ENCODE results near the gene TENM4.

The TENM4 gene

DNA sequence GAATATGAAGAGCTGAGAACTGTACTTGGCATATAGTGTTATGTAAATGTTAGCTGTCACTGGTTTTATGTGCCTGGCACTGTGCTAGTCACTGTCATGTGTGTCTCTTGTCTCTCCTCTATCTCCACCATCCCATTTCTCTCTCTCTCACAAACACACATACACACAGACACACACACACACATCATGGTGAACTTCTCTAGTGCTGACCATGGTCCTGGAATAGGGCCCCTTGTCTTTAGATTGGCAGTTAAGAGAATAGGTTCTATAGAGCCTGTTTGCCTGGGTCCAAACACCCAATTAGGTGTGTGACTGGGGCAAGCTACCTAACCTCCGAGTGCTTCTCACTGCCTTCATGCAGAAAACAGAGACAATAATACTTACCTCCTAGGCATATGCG lies 756.5 kb downstream of the TENM4 start:
- no peak for DNase-seq (ENCODE audit: low read depth in 1 of 2, low spot score in 1 of 2)

DNA sequence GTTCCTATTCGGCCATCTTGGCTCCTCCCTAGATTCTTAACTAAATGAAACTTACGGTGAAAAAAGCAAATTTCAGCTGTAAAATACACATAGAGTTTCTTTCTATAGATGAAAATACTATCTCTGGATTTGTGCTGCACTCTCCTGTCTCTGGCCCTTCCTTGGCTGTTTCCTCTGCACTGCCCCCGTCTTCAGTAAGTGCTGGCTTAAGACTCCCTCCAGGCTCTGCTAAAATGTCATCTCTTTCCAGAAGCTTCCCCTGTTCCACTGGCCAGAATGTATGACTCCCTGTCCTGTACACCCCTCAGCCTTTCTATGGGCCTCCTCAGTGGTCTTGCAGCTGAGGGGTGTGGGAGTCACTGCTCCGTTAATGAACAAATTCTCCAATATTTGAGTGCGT lies 757.1 kb downstream of the TENM4 start:
- DNase-seq (ENCODE audit: low read depth in 1 of 2, low spot score in 1 of 2) = no peak

DNA sequence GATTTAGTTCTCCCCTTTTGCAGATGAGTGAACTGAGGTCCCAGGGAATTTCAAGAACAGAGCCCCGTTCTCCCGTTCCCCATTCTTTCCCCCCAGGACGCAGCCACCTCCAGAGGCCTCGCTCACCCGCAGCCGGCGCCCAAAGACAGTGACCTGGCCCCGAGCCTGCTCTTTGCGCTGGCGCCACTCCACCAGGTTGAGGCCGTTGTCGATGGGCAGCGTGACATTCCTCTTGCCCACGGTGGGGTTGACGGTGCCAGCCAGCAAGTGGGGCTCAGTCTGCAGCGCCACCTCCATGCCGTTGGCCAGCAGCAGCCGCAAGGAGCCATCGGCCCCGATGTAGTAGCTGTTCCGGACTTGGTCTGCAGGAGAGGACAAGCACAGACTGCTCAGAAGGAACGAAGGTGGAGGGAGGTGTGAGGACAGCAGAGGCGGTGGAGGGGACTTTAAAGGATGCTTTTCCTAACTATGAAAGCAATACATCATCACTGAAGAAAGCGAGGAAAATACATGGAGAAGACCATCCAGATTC lies 764.7 kb downstream of the TENM4 start:
- no peak for DNase-seq (ENCODE audit: low read depth in 1 of 2, low spot score in 1 of 2)

DNA sequence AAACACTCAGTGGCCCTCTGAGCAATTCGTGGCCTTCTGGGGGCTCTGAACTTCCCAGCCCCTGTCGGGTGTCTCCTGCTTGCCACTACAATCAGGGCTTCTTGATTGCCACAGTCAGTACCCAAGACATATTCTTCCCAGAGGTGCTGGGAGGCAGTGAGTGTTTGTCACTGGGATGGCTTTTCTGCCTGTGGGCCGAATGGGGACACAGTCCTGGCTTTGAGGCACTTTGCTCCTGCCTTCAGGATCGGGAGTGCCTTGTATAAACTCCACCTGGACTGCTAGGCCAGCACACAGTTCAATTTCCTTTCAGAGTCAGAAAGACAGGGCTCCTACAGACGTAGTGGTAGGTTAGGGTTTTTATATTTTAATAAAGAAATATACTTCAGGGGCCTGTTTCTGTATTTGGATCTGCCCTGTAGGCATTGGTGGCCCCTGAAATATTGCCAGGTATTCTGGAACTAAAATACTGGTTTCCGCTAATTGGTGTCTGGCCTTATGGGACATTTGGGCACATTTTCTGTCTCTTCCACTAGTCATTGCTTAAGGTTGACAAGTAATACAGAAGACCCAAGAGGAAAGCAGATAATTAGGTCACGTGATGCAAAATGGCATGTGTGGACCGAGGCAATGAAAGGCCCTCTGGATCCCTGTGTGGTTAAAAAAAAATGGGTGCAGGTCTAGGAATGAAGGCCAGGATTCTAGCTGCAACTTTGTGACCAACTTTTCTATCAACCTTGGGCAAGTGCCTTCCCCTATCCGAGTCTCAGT lies 767.8 kb downstream of the TENM4 start:
- no peak for DNase-seq (ENCODE audit: low read depth in 1 of 2, low spot score in 1 of 2)

DNA sequence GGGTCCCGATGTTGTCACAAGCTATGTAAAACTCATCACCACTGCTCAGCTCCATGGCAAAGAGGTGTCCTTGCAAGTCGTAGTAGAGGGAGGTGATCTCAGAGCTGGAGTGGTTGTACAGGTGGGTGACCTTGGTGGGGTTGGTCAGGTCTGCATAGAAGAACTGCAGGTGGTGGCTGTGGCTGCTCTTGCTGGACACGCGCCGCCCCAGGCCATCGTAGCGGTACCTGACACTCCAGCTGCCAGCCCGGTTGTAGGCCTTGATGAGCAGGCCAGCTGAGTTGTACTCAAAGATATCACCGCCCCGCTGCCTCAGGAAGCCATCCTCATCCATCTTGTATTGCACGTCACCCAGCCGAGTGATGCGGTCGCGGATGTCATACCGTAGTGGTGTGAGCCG lies 771.6 kb downstream of the TENM4 start:
- DNase-seq (ENCODE audit: low read depth in 1 of 2, low spot score in 1 of 2) = no peak

DNA sequence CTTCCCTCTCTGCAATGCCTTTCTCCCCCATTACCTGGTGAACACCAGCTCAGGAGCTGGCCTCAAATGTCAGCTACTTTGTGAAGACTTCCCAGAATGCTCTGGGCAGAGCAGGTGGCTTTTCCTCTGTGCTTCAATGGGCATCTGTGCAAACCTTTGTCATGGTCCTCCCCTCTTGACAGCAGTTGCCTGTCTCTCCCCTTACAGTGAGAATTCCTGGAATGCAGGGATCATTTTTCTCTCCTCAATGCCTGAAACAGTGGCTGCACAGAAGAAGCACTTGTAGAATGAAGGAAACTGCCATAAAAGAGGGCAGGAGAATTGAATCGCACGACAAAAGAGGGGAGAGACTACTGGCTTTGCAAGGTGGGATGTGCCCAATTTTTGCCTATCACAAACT lies 773.4 kb downstream of the TENM4 start:
- no peak for DNase-seq (ENCODE audit: low read depth in 1 of 2, low spot score in 1 of 2)

DNA sequence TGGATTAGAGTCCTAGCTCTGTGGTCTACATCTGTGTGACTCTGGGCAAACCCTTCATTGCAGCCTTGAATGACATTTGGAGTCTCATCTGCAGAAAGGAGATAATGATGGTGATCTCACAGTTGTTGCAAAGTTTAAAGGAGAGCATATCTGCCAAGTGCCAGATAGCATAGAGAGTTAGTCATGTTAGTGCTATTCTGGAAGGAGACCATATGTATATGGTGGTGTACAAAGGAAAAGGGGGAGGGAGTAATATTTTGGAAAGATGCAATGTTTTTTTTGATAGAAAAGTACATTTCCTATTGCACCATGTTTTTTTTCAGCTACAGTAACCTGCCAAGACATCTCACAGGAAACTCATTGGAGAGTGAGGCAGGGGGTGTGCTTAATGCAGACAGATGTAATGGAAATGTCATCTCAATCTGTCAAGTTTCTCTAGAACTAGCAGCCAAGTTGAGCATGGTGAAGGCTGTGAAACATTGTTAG lies 774.1 kb downstream of the TENM4 start:
- no peak for DNase-seq (ENCODE audit: low read depth in 1 of 2, low spot score in 1 of 2)

DNA sequence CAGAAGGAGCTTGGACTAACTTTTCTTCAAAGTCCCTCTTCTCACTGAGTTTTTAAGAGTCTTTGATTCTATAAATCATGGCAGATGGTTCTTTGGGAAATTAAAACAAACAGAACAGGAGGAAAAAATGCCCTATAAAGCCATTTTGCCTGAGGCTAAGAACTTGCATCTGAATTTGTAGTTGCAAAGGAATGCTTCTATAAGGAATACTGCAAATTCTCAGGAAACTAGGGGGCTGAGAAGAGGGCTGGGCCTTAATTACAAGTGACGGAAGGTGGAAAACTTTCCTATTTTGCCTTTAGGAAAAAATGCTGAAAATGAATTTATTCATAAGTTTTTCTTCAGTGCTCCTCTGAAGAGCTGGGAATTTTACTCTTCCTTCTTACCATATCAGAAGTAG lies 776.2 kb downstream of the TENM4 start:
- no peak for DNase-seq (ENCODE audit: low read depth in 1 of 2, low spot score in 1 of 2)

DNA sequence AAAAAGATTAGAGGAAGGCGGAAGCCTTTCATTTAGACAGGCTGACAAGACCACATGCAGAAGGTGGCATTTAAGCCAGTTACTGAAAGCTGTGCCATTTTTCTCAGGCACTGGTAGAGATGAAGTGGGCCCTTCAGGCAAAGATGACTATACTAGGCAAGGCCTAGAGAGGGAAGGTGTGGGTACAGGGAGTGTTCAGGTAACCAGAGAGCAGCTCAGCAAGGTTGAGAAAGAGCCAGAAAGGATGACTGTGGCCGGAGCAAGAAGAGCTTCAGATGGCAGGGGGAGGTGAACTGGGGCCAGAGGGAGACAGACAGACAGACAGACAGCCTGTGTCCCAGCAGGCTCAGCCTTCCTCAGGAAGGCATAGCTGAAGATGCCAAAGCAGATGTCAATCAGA lies 778.0 kb downstream of the TENM4 start:
- no peak for DNase-seq (ENCODE audit: low read depth in 1 of 2, low spot score in 1 of 2)

DNA sequence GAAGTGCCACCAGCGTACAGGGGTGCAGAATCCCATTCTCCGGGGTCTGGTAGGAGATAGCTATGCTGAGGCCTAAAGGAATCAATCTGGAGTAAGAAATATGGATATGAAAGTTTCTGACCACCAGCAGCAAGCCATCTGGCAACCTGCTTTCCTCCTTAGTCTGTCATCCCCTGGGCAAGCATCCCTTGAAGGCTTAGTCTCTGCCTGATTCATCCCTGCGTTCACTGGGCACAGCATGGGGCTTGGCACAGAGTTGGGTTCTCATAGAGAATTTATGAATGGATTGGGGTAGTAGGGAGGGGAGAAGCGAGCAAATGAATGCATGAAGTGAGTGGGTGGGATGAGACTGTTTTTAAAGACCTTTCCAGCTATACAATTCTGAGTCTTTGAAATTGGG lies 780.4 kb downstream of the TENM4 start:
- no peak for DNase-seq (ENCODE audit: low read depth in 1 of 2, low spot score in 1 of 2)

DNA sequence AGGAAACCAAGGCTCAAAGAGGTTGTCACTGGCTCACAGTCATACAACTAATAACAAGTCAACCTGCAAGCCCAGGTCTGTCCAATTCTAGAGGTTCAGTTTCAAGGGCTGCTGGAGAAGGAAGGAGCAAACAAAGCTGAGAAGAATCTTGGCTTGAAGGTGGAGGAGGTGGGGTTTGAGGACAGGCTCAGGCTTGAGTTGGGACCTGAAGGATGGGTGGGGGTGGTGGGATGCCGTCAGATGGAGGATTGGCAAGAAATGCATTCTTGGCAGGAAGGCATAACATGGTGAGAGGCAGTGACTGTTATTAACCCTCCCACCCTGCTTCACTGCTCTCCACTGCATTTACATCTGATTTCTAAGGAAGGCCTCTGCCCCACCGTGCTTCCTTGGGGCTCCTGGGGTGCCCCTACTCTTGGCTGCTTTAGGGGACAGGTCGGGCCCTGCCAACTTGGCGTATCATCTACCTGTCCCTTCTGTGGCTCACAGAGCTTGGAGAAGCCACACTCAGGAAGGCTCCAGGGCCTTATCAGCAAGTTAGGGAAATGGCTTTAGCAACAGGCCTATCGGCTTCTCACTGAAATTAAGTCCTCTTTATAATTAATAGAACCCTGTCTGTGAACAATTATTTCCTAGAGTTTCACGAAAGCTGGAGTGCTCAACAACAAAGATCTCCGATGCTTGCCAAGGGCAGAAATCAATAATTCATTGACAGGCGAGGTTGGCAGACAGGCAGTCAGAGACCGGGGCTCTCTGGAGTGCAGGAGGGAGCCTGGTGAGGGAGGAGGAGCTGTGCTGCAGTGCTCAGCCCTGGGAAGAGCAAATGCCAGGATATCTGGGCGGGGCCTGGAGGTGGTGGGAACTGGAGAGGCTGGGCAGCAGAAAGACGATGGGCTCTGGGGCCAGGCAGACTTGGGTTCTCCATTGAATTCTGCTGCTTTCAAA lies 781.2 kb downstream of the TENM4 start:
- no peak for DNase-seq (ENCODE audit: low read depth in 1 of 2, low spot score in 1 of 2)

DNA sequence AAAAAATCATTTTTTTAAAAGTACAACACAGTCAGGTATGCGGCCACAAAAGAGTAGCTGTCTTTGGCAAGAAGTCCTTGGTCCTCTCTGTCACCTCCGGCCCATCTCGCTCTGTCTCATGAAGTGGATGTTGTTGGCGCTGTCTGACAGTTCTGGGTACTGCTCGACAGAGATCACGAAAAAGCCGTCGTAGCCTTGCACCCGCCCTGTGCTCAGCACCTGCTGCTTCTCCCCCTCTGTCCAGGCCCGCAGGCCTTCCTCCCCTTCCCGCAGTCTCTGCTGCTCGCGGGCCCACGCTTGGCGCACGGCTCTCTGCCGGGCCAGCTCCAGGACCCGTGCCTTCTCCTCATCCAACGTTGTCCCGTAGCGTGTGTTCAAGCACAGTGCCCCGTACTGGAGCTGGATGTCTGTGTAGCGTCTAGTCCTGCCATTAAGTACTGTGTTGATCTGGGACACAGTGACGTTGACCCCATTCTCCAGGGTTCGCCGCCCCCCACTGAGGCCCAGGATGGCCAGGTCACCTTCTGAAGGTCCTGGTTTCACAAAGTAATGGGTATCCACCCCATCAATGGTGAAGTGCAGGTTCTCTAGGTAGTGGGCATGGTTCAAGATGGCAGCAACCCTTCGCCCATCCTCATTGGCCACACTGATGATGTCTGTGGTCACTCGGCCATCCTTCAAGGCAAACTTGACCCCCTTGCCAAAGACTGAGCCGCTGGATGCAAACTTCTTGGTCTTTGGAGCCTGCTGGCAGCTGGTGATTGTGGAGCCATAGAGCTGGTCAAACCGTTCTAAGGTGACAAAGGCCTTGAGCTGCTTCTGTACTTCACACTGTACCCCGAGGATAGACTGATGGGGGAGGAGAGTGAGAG lies 782.6 kb downstream of the TENM4 start:
- DNase-seq (ENCODE audit: low read depth in 1 of 2, low spot score in 1 of 2) = no peak

DNA sequence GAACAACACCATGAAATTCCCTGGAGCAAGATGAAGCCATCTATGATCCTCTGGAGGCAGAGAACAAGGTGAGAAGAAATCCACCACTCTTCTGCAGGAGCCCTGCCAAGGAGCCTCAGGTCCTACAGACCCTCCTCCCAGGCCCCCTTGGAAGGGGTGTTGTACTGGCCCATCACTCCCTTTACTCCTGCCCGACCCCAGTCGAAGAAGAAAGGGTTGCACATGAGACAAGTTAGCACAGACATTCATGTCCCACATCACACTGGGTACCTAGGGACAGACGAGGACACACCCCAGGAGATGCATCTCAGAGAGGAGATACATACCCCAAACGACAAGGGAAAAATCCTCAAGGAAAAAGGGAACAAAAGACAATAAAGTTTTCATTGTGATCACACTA lies 783.4 kb downstream of the TENM4 start:
- DNase-seq (ENCODE audit: low read depth in 1 of 2, low spot score in 1 of 2) = no peak

DNA sequence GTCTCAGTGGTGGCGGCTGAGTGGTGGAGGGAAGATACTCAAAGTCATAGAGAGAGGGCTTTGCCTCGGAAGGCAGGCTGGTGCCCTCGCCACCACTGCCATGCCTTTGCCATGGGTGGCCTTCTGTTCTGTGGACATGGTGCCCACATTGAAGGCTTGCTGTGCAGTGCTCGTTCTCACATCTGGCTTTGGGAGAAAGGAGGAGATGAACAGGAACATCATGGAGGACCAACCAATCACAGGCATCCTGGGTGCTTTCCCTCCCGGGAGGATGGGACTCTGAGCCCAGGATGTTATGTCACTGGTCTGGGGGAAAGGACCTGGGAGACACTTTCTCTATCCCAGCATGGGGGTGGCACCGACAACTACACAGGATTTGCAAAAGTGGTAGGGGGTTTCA lies 783.8 kb downstream of the TENM4 start:
- no peak for DNase-seq (ENCODE audit: low read depth in 1 of 2, low spot score in 1 of 2)

DNA sequence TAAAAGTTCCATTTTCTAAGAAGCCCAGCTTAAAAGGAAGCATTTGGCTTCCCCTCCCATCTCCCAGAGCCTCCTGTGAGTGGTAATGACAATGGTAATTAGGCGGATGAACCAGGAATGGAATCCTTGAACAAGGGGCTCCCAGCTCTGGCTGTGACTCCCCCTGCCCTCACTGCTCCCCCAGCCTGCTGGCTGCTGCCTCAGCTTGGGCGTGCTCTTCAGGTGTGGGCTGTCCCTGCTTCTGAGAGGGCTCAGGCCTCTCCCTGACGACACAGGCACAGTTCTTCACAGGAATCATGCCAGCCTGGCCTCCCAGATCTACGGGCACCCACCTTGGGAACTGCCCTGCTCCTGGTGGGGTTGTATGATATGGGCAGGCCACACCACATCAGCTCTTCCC lies 784.5 kb downstream of the TENM4 start:
- DNase-seq (ENCODE audit: low read depth in 1 of 2, low spot score in 1 of 2) = no peak

DNA sequence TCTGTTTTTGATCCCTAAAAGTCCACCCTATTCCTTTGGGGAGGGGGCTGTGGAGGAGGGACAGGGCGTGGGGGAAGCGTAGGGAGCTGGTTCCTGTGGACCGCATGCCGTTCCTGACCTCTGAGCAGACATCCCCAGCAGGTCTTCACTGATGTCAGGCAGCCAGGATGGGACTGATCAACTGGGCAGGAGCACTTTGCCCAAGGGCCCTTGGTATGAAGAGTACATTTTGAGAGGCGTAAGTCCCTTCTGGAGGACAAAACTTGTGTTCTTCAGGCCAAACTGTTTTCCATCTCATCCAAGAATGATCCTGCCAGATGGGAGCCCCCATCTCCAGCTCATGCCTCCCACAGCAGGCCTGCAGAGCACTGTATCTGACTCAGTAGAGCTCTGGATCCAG lies 785.3 kb downstream of the TENM4 start:
- no peak for DNase-seq (ENCODE audit: low read depth in 1 of 2, low spot score in 1 of 2)

DNA sequence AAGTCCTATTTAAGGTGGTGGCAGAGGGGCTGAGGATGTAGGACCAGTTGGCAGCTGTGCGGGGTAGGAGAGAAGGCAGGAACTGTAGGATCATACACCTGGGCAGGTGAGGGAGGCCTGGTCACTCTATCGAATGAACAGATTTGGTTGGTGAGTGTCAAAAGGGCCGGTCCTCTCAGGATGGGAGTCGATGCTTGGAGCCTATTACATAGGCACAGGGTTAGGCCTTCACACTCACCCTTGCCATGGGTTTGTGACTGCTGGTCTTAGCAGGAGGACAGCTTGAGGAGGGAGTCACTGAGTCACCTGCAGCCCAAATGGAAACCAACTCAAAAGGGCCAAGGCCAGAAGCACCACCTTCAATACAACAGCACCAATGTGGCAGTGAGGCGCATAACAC lies 786.0 kb downstream of the TENM4 start:
- DNase-seq (ENCODE audit: low read depth in 1 of 2, low spot score in 1 of 2) = no peak

DNA sequence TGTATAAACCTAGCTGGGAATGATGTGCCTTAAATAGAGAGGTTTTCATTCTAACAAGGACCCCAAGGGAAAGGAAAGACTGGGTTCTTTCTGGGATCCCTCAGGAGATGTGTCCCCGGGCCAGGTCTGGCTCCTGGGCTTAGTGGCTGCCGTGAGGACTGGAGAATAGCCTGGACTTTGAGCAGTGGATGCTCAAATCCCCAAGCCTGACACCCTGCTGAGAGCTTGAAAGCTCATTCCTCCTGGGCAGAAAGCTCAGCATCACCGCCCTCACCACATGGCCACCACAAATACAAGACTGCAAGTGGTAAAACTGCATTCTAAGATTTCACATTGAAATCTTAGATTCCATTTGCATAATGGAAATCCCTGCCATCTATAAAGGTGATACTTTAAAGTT lies 786.8 kb downstream of the TENM4 start:
- DNase-seq (ENCODE audit: low read depth in 1 of 2, low spot score in 1 of 2) = no peak

DNA sequence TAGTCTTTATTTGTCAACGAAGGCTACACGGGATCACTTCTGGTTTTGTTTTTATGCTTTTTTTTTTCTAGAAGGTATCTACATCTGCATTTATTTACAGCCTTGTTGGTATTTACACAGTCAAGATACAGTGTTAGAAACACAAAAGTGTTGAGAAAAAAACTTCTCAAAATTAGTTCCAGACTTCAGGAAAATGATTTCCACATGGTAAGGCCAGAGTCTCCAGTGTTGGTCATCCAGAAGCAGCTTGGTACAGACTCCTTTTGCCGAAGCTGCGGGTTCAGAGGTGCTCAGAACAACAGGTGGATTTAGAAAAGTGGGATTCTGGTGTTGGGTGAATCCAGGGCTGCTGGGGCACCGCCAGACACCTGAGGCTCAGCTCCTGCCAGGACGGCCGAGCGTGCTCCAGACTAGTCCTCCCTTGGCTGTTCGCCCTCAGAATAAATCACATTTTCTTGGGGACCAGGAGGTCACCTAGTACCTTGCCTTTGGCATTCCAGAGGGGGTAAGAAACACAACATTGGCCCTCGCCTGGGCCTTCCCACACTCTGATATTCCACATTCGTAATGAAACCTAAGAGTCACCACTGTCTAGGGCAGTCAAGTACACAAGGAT lies 787.4 kb downstream of the TENM4 start:
- DNase-seq (ENCODE audit: low read depth in 1 of 2, low spot score in 1 of 2) = no peak

DNA sequence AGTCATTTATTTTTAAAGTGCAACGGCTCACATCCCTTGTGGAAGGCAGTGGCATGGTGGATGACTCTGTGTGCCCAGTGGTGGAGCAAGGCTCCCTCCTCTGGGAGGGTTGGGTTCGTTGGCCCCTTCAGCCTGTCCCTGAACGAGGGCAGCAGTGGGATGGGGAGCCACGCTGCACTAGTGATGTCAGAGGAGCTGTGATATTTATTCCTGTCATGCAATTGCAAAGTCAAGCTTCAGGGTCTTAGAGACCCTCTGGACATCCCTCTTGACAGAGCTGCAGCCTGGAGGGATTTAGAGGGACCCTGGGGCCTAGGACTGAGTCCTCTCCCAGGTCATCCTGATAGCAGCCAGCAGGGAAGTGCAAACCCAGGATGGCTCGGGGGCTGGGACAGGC lies 788.0 kb downstream of the TENM4 start:
- DNase-seq (ENCODE audit: low read depth in 1 of 2, low spot score in 1 of 2) = no peak

Data from activated CD4-positive, alpha-beta T cell treated with anti-CD3 and anti-CD28 coated beads, Interleukin-2, amount 50 U/mL, for 24 hours (primary cell).